Measurements from ENCODE around the gene PHACTR1.
A peak's percentile ranks its signal among the peaks of the same experiment; 100 is the strongest.

- peak; percentile 5 for TF ChIP-seq POLR2AphosphoS5 (IDR thresholded peaks at IDR 0.05)
- TF ChIP-seq, protein P1, sequence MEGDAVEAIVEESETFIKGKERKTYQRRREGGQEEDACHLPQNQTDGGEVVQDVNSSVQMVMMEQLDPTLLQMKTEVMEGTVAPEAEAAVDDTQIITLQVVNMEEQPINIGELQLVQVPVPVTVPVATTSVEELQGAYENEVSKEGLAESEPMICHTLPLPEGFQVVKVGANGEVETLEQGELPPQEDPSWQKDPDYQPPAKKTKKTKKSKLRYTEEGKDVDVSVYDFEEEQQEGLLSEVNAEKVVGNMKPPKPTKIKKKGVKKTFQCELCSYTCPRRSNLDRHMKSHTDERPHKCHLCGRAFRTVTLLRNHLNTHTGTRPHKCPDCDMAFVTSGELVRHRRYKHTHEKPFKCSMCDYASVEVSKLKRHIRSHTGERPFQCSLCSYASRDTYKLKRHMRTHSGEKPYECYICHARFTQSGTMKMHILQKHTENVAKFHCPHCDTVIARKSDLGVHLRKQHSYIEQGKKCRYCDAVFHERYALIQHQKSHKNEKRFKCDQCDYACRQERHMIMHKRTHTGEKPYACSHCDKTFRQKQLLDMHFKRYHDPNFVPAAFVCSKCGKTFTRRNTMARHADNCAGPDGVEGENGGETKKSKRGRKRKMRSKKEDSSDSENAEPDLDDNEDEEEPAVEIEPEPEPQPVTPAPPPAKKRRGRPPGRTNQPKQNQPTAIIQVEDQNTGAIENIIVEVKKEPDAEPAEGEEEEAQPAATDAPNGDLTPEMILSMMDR (IDR thresholded peaks at IDR 0.05), result peak in 2 of 4 experiments; percentile 32 to 37
These were observed 128.0 kb downstream of the PHACTR1 start for GRCh38 chr6:12844284-12845223.

Data from prostate gland (tissue), 2 donors.